ENCODE measurements around the gene WFS1.
A peak's percentile ranks its signal among the peaks of the same experiment; 100 is the strongest.

Gene WFS1, protein sequence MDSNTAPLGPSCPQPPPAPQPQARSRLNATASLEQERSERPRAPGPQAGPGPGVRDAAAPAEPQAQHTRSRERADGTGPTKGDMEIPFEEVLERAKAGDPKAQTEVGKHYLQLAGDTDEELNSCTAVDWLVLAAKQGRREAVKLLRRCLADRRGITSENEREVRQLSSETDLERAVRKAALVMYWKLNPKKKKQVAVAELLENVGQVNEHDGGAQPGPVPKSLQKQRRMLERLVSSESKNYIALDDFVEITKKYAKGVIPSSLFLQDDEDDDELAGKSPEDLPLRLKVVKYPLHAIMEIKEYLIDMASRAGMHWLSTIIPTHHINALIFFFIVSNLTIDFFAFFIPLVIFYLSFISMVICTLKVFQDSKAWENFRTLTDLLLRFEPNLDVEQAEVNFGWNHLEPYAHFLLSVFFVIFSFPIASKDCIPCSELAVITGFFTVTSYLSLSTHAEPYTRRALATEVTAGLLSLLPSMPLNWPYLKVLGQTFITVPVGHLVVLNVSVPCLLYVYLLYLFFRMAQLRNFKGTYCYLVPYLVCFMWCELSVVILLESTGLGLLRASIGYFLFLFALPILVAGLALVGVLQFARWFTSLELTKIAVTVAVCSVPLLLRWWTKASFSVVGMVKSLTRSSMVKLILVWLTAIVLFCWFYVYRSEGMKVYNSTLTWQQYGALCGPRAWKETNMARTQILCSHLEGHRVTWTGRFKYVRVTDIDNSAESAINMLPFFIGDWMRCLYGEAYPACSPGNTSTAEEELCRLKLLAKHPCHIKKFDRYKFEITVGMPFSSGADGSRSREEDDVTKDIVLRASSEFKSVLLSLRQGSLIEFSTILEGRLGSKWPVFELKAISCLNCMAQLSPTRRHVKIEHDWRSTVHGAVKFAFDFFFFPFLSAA

GRCh38 chr4:6269616-6270511, at the start of gene WFS1:
Gene WFS1, plus strand, starts transcription at chr4:6269850. Its CDS starts 7,606 bp downstream, at chr4:6277456.
- peak; percentile 80 to 99 (median 98) for DNase-seq

- peak in 12 of 58 donors; percentile 11 to 64 (median 32) for DNase-seq
Observed at GRCh38 chr4:6221301-6221850, 48.3 kb upstream of the WFS1 start.

DNA sequence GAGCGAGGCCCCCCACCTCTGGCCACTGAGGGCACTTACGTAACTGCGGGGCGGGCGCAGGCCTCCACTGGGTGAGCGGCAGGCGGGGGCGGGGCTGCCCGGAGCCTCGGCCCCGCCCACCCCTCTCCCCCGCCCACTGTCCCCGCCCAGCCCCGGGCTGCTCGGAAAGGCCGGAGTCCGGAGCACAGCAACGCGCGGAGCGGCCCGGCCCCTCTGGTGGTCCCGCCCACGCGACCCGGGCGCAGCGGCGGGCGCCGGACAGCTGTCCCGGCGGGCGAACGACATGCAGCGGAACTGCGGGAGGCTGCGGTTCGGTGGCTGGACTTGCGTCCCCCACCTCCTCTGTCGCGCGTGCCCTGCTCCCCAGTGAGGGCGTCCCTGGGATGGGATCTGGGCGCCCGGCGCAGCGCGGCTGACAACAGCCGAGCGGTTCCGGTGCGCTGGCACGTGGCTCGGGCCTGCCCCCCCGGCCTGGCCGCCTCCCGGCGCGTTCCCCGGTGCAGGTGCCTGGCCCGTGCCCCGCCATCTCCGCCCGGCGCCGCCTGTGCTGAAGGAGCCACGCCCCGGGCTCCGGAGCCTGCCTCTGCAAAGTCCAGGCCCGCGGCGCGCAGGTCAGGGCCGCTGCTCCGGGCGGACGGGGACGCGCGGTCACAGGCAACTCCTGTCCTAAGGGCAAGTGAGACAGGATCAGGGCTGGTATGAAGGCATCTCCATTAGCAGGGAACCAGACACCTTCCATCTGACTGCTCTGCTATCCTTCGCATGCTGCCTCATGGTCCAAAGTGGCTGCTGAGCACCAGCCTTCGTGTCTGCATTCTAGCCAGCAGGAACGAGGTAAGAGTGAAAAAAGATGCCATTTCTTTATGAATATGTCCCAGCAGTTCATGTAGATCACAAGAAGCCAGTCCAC, 47.5 kb upstream of the WFS1 start:
- peak in 52 of 58 donors; percentile 24 to 84 (median 68) for DNase-seq

GRCh38 chr4:6222761-6223292, 46.8 kb upstream of the WFS1 start:
- peak in 30 of 58 donors; percentile 9 to 72 (median 26) for DNase-seq

DNA sequence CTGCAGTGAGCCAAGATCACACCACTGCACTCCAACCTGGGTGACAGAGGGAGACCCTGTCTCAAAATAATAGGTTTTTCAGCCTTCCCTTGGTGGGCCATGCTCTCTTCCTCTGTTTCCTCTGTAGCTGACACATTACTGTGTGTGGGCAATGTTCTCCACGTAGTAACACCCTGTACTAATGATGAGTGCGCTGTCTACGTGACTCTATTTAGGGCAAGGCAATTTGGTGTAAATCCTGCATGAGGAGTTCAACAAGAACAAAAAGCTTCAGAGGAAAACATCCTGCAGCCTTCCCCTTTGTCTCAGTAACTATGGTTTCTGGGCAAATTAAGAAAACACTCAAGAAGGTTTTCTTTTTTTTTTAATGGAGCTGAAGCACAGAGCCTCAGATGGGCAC, 44.9 kb upstream of the WFS1 start:
- peak in 2 of 58 donors; percentile 21 to 38 for DNase-seq

- no peak for DNase-seq
Observed at GRCh38 chr4:6225469-6225868, 44.2 kb upstream of the WFS1 start.

DNA sequence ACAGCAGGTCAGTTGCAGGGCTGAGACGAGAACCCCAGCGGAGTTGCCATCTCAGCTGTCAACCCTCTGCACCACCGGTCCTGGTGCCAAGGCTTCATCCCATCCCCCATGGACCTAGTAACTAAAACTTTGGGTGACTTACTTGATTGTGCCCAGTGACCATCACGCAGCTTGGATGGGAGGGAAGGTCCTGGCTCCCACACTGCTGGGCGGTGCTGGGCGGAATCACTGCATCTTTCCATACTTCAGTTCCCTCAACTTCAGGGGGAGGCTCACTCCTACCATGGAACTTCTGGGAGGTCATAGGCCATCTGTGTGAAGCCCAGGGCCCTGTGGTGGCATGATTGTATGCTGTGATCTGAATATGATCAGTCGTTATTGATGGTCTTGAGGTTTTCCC, 43.1 kb upstream of the WFS1 start:
- no peak for DNase-seq

GRCh38 chr4:6227412-6228157, 42.1 kb upstream of the WFS1 start:
- no peak for DNase-seq

- peak in 4 of 58 donors; percentile 23 to 64 (median 41) for DNase-seq
Observed at GRCh38 chr4:6228158-6229067, 41.2 kb upstream of the WFS1 start.

DNA sequence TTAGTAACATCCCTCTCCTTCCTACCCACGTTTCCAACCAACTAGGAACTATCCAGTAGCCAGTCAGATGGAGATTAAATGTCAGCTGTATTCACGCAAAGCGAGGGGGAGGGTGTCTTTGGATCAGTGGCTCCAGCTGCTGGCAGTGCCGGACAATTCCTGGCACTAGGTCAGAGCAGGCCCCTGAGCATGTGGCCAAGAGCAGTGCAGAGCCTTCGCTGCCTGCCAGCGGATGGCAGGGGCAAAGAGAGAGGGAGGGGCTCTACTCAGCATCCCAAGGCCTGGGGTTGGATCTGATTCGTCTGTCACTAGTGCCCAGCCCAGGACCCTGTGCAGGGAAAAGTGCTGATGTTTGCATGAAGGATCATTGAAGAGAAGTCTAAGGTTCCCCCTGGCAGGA, 40.6 kb upstream of the WFS1 start:
- peak in 49 of 58 donors; percentile 15 to 82 (median 60) for DNase-seq

DNA sequence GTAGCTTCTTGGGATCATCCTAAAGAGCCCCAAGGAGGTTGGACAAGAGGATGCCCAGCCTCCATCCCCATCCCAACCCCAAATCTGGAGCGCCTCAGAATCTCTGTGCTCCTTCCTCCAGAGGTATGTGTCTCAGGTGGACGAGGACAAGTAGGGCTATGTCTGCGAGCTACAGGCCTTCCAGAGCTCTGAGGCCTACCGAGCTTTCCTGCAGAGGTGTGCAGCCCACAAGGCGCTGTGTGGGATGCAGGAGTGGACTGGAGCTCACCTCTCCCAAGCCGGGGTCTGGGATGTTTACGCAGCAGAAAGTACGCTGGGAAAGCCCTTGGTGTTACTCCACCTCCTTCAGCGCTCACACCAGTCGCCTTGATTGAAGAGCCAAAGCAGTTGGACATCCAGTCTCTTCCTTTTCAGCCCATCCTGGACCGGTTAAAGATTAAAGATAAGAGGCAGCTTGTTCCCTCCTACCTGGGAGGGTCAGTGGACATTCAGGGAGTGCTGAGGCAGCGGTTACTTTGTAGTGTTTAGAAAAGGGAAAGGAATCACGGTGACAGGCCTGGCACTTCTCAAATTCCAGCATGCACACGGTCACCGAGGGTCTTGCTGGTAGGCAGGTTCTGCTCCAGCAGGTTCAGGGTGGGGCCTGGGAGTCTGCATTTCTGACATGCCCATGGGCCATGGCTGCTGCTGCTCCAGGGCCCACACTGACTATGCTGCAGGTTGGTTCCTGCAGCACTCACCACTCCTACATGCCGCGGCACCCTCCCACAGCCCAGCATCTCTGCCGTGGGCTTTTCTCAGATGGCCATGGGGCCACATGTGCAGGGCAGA, 39.8 kb upstream of the WFS1 start:
- DNase-seq: no peak

DNA sequence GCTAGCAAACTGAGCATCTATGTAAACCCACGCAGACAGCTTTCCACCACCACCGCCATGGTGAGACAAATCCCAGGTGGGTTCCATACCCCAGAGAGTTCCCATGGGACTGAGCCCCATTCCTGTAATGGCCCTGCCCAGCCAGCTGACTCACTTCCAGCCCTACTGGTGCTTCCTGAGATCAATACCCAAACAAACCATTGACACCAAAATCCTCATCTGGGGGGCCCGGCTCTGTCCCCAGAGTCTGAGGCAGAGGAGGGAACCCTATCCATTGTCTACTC, 39.2 kb upstream of the WFS1 start:
- no peak for DNase-seq

- no peak for DNase-seq
Observed at GRCh38 chr4:6230827-6231662, 38.6 kb upstream of the WFS1 start.

- no peak for DNase-seq
Observed at GRCh38 chr4:6231663-6232165, 37.9 kb upstream of the WFS1 start.

Measured in anterior cingulate cortex (tissue), 58 donors.